KBM-7 (cell line): ENCODE data around the gene CDC45.

Source experiments
- DNase-seq: peaks from one replicate; pipeline ENCODE4 v3.0.0-alpha.2; 2015
- in situ Hi-C: fragments of 300-500 bp; cut with MboI; formaldehyde crosslinking; loops from 2 replicates; pipeline ENCODE4 v1.14.3; 2020; ENCODE audit warnings: low sequenced_read_pairs, low pct_unique_long_range_greater_than_20kb, mixed read lengths

CDC45 gene

GRCh38 chr22:19568337-19569275, 88.9 kb downstream of the CDC45 start:
- DNase-seq = no peak
- in situ Hi-C loops = no loop called here

DNA sequence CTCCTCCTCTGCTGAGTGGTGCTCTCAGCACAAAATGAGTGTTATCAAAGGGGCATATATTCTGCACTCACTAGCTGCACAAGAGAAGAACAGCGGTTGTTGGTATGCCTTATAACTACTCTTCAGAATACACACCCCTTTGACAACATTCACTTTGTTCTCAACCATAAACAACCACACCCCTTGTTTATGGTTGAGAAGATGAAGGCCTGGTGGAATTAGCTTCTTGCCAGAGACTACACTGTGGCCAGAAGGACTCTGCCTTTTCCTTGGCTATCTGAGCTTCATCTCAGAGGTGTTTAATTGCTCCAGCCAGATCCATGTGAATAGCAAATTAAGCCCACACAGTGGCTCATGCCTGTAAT, 89.5 kb downstream of the CDC45 start:
- in situ Hi-C loops = no loop called here
- no peak for DNase-seq

DNA sequence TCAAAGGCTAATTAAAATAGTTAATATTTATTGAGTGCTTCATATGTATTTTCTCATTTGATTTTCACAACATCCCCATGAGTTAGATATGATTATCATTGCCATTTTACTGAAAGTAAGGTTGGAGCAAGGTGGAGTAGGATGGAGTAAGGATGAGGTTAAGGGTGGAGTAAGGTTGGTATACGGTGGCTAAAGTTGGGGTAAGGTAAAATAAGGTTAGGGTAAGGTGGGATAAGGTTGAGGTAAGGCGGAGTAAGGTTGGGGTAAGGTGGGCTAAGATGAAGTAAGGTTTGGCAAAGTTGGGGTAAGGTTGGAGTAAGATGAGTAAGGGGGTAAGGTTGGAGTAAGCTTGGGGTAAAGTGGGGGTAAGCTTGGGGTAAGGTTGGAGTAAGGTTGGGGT, 90.3 kb downstream of the CDC45 start:
- in situ Hi-C loops = no loop called here

More for the DNA sequence above, 90.3 kb downstream of the CDC45 start:
- DNase-seq = no peak
